ENCODE measurements around the gene KCTD14. TPM values are rescaled to one million over a fixed set of nuclear protein-coding genes. Genes with fewer than 3 reads are reported as not detected.
A peak's percentile ranks its signal among the peaks of the same experiment; 100 is the strongest.

The KCTD14 gene
- total RNA-seq, 1 experiment from 2014 or later = 1.6 TPM

- Histone ChIP-seq H3K36me3 (ENCODE audit: low read depth, low read length) (peaks cover 19% of the 10 kb centered on the region), H3K27ac (ENCODE audit: low read length) (no peak overlapping the region), H3K4me1 (ENCODE audit: insufficient read depth, low read length) (no peaks in the 10 kb centered on the region), H3K27me3 (ENCODE audit: low read length) (no peaks in the 10 kb centered on the region), H4K20me1 (ENCODE audit: low read length) (no peaks in the 10 kb centered on the region), H3K9ac (ENCODE audit: low read length) (no peak overlapping the region), H3K79me2 (ENCODE audit: low read length) (peaks cover 10% of the 10 kb centered on the region), H3K4me3 (ENCODE audit: low read length) (no peak overlapping the region), H3K4me2 (ENCODE audit: low read length) (no peak overlapping the region), H3F3A (ENCODE audit: low read length, unreplicated experiment) (no peaks in the 10 kb centered on the region), H2AFZ (ENCODE audit: low read length) (no peak overlapping the region), H3K9me3 (ENCODE audit: low read length) (no peaks in the 10 kb centered on the region), H3K9me2 (replicated peaks; ENCODE audit: low read length) (no peaks in the 10 kb centered on the region)
- ChIA-PET POLR2A (ENCODE audit: unreplicated experiment) (no interaction called here), CTCF (no interaction called here)
- DNase-seq = no peak
- intact Hi-C loops (cut with micrococcal nuclease) = no loop called here
- BruUV-seq (replicated peaks) = no TSS peak
- TF ChIP-seq CTCF (conservative IDR thresholded peaks at IDR 0.05; ENCODE audit: low read depth, low read length) = no peak
- TF ChIP-seq EZH2phosphoT487 (IDR thresholded peaks at IDR 0.05; ENCODE audit: borderline replicate concordance, low read length) = no peak
- TF ChIP-seq EZH2 (IDR thresholded peaks at IDR 0.05; ENCODE audit: low read length, unreplicated experiment) = no peak
- no peak for ATAC-seq
Measured at GRCh38 chr11:77981346-77981947, 41.6 kb downstream of the KCTD14 start.

- no peak overlapping the region for H3K4me2 ChIP-seq (ENCODE audit: low read length)
- BruUV-seq (replicated peaks) = no TSS peak
- H3K4me3 ChIP-seq (ENCODE audit: low read length) = no peak overlapping the region
- H2AFZ ChIP-seq (ENCODE audit: low read length) = no peak overlapping the region
- no peaks in the 10 kb centered on the region for H3K9me2 ChIP-seq (replicated peaks; ENCODE audit: low read length)
- intact Hi-C loops (cut with micrococcal nuclease) = no loop called here
- ATAC-seq (no peak), DNase-seq (no peak)
- CTCF ChIA-PET = no interaction called here
- 0 out of 2 replicates have a peak, but pooled peaks cover 3% of the 10 kb centered on the region for H3K36me3 ChIP-seq (ENCODE audit: low read depth, low read length)
- H3K9ac ChIP-seq (ENCODE audit: low read length) = no peak overlapping the region
- POLR2A ChIA-PET (ENCODE audit: unreplicated experiment) = no interaction called here
- no peaks in the 10 kb centered on the region for H3F3A ChIP-seq (ENCODE audit: low read length, unreplicated experiment)
- TF ChIP-seq EZH2 (IDR thresholded peaks at IDR 0.05; ENCODE audit: low read length, unreplicated experiment) (no peak), CTCF (conservative IDR thresholded peaks at IDR 0.05; ENCODE audit: low read depth, low read length) (no peak), EZH2phosphoT487 (IDR thresholded peaks at IDR 0.05; ENCODE audit: borderline replicate concordance, low read length) (no peak)
- H3K27me3 ChIP-seq (ENCODE audit: low read length) = no peaks in the 10 kb centered on the region
- H3K27ac ChIP-seq (ENCODE audit: low read length) = no peak overlapping the region
- 0 out of 2 replicates have a peak, but pooled peaks cover 2% of the 10 kb centered on the region for H4K20me1 ChIP-seq (ENCODE audit: low read length)
- no peaks in the 10 kb centered on the region for H3K4me1 ChIP-seq (ENCODE audit: insufficient read depth, low read length)
- no peaks in the 10 kb centered on the region for H3K9me3 ChIP-seq (ENCODE audit: low read length)
- H3K79me2 ChIP-seq (ENCODE audit: low read length) = no peaks in the 10 kb centered on the region
Measured at GRCh38 chr11:77968337-77968736, 54.7 kb downstream of the KCTD14 start.

- no peak overlapping the region for H2AFZ ChIP-seq (ENCODE audit: low read length)
- no peaks in the 10 kb centered on the region for H3K9me2 ChIP-seq (replicated peaks; ENCODE audit: low read length)
- H3K27me3 ChIP-seq (ENCODE audit: low read length) = no peaks in the 10 kb centered on the region
- H3K36me3 ChIP-seq (ENCODE audit: low read depth, low read length) = 0 out of 2 replicates have a peak, but pooled peaks cover 3% of the 10 kb centered on the region
- no peaks in the 10 kb centered on the region for H3K4me1 ChIP-seq (ENCODE audit: insufficient read depth, low read length)
- intact Hi-C loops (cut with micrococcal nuclease) = no loop called here
- TF ChIP-seq EZH2phosphoT487 (IDR thresholded peaks at IDR 0.05; ENCODE audit: borderline replicate concordance, low read length) (no peak), CTCF (conservative IDR thresholded peaks at IDR 0.05; ENCODE audit: low read depth, low read length) (no peak), EZH2 (IDR thresholded peaks at IDR 0.05; ENCODE audit: low read length, unreplicated experiment) (no peak)
- ATAC-seq = peak; percentile 89
- no peaks in the 10 kb centered on the region for H3K79me2 ChIP-seq (ENCODE audit: low read length)
- H3K9me3 ChIP-seq (ENCODE audit: low read length) = no peaks in the 10 kb centered on the region
- H3K9ac ChIP-seq (ENCODE audit: low read length) = no peak overlapping the region
- H4K20me1 ChIP-seq (ENCODE audit: low read length) = 0 out of 2 replicates have a peak, but pooled peaks cover 2% of the 10 kb centered on the region
- H3K27ac ChIP-seq (ENCODE audit: low read length) = no peak overlapping the region
- peak; percentile 32 for DNase-seq
- no peak overlapping the region for H3K4me3 ChIP-seq (ENCODE audit: low read length)
- H3K4me2 ChIP-seq (ENCODE audit: low read length) = no peak overlapping the region
- CTCF ChIA-PET = no interaction called here
- BruUV-seq (replicated peaks) = no TSS peak
- no peaks in the 10 kb centered on the region for H3F3A ChIP-seq (ENCODE audit: low read length, unreplicated experiment)
- POLR2A ChIA-PET (ENCODE audit: unreplicated experiment) = no interaction called here
Measured at GRCh38 chr11:77967753-77968152, 55.3 kb downstream of the KCTD14 start.

All from PC-3 (cell line).